Middle frontal gyrus (tissue), 1 donor: ENCODE data around the gene MFSD2A.
"Not testable (repeated sequence)": the region's sequence is repeated elsewhere in the genome, so short reads cannot be mapped to it uniquely, and the experiment has no call there.

Source experiments
- DNase-seq: peaks from one replicate; pipeline ENCODE4 v3.0.0-alpha.2; 2015; ENCODE audit warnings: low spot score; ENCODE audit errors: extremely low spot score

The MFSD2A gene

DNA sequence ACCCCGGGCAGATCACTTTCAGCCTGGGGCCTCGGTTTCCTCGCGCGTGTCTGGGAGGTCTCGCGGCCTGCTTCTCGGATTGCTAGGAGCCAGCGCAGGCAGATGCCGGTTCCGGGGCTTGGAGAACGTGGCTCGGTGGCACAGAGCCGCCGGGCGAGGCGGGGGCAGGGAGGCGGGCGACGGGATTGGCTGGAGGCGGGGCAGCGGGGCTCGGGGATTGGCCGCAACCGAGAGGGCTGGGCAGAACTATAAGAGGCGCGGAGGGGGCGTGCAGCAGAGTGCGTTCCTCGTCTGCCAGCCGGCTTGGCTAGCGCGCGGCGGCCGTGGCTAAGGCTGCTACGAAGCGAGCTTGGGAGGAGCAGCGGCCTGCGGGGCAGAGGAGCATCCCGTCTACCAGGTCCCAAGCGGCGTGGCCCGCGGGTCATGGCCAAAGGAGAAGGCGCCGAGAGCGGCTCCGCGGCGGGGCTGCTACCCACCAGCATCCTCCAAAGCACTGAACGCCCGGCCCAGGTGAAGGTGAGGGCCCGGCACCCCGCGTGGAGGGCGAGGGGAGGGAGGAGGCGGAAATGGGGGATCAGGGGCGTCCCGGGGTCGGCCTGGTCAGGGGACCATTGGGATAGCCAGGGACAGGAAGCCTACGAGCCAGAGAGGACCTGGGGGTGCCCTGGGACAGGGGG is at the start of gene MFSD2A:
TSS of gene MFSD2A (plus strand) at position 276 of the 677 bp plus-strand sequence. CDS start at position 424, 148 bp downstream.
- DNase-seq, result peak; percentile 81

DNA sequence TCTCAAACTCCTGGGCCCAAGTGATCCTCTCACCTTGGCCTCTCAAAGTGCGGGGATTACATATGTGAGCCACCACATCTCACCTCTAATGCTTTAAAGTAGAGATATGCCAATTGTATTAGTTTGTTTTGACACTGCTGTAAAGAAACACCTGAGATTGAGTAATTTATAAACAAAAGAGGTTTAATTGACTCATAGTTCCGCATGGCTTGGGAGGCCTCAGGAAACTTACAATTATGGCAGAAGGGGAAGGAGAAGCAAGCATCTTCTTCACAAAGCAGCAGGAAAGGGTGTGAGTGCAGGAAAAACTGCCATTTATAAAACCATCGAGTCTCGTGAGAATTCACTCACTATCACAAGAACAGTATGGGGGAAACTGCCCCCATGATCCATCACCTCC is 49.8 kb upstream of the MFSD2A start:
- no peak for DNase-seq

DNA sequence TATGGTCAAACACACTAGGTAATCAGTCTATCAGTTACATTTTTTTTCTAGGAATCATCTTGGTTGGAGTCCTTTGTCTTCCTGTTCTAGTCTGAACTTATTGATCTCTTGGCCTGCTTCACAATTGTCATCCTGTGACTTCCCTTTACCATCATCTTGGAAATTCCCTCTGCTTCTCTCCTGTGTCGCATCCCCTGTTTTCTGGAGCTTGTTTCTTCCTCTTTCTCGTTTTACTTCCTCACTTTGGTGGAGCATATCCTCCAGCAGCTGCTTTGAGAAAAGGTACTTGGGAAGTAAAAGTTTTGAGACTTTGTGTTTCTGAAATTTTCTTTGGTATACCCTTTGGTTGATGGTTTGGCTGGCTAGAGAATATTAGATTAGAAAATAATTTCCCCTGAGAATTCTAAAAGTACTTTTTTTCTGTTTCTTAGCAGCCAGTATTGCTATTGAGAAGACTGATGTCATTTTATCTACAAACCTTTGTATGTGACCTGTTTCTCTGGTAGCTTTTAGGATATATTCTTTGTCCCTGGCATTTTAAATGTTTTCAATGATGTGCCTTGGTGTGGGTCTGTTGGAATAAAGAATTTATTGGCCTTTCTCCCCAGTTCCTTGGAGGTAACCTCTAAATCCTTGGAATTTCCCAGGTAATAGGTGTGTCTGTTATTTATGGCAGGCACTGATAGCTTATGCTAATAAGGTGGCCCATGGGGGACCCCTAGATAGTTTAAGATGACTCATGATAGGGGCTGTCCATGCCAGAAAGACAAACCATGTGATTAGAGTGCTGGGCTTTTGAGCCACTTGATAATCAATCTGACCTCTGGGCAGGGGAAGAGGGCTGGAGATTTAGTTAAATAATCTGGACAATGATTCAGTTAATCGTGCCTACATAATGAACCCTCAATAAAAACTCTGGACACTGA is 47.2 kb upstream of the MFSD2A start:
- no peak for DNase-seq

DNA sequence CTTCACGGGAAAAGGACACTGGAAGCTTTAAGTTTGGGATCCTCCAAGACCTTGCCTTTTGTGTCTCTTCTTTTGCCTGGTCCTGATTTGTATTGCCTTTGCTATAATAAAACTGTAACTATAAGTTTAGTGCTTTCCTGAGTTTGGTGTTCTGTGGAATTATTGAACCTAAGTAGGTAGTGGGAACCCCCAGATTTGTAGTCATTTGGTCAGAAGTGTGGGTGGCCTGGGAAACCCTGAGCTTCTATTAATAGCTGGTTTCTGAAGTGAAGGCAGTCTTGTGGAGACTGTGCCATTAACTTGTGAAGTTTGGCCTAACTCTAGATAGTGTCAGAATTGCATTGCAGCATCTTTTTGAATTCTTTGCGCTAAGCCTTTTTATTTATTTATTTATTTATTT is 46.4 kb upstream of the MFSD2A start:
- no peak for DNase-seq

DNA sequence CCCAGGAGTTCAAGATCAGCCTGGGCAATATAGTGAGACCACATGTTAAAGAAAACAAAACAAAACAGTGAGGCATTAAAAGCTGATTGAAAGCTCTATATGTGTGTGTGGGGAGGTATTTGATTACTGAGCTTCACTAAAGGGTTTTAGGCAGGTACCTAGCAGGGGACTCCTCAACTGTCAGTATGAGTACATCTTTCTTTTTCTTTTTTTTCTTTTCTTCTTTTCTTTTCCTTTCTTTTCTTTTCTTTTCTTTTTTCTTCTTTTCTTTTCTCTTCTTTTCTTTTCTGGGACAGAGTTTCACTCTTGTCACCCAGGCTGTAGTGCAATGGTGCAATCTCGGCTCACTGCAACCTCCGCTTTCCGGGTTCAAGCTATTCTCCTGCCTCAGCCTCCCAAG is 44.7 kb upstream of the MFSD2A start:
- DNase-seq, result no peak

DNA sequence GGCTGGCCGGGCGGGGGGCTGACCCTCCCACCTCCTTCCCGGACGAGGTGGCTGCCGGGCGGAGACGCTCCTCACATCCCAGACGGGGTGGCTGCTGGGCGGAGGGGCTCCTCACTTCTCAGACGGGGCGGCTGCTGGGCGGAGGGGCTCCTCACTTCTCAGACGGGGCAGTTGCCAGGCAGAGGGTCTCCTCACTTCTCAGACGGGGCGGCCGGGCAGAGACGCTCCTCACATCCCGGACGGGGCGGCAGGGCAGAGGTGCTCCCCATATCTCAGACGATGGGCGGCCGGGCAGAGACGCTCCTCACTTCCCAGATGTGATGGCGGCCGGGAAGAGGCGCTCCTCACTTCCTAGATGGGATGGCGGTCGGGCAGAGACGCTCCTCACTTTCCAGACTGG is 41.8 kb upstream of the MFSD2A start:
- not testable (repeated sequence) for DNase-seq

DNA sequence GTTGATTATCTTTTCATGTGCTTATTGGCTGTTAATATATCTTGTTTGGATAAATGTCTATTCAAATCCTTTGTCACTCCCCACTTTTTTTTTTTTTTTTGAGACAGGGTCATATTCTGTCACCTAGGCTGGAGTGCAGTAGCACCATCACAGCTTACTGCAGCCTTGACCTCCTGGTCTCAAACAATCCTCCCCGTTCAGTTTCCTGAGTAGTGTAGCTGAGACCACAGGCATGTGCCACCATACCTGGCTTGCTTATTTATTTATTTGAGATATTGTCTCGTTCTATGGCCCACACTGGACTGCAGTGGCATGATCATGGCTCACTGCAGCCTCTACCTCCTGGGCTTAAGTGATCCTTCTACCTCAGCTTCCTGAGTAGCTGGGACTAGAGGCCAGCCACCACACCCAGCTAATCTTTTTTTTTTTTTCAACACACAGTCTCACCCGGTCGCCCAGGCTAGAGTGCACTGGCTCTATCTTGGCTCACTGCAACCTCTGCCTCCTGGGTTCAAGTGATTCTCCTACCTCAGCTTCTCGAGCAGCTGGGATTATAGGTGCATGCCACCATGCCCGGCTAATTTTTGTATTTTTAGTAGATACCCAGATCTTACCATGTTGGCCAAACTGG is 39.3 kb upstream of the MFSD2A start:
- no peak for DNase-seq

DNA sequence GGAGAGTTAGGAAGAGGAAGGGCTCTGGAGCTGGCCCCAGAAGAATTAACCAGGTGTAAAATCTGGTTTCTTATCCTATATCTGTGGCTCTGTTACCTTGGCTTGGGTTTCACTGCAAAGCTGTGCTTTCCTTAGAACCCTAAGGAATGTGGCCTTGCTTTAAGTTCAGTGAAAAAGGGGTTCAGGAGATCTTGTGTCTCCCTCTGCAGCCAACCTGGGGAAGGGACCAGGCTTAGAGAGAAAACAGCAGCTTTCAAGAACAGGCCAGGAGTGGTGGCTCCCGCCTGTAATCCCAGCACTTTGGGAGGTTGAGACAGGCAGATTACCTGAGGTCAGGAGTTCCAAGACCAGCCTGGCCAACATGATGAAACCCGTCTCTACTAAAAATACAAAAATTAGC is 37.1 kb upstream of the MFSD2A start:
- no peak for DNase-seq

DNA sequence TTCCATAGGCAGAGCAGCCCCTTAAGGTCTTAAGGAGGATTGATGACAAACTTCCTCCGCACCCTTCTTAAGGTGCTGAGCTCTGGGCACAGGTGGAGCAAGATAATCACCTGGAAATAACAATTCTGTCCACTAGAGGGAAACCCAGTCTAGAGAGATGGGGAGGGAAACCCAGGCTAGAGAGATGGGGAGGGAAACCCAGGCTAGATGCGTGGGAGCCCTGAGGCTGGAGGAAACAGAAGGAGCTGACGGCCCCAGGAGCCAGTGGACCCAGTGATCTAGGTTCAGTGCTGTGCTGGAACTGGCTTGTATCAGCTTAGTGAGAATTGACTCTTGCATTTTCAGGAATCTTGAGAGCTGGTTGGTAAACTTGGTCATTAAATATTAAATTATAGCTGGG is 35.4 kb upstream of the MFSD2A start:
- DNase-seq, result peak; percentile 20

DNA sequence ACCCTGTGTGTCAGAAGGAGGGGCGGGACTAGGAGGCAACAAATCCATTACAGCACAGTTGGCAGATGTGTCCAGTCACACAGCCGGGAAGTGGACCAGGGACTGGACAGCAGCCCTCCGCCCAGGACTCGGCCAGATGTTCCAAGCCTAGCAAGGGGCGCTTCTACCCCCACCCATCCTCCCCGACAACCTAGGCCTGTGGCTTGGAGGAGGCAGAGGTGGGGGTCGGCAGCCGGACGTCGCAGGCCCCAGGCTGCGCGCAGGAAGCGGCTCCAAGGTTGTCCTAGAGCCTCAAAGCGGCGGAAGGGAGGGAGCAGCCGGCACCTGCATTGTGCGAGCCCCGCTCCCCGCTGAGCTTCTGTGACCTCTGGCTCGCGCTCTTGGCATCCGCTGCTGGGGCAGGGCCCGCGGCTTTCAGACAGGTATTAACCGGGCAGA is 32.7 kb upstream of the MFSD2A start:
- DNase-seq, result no peak

DNA sequence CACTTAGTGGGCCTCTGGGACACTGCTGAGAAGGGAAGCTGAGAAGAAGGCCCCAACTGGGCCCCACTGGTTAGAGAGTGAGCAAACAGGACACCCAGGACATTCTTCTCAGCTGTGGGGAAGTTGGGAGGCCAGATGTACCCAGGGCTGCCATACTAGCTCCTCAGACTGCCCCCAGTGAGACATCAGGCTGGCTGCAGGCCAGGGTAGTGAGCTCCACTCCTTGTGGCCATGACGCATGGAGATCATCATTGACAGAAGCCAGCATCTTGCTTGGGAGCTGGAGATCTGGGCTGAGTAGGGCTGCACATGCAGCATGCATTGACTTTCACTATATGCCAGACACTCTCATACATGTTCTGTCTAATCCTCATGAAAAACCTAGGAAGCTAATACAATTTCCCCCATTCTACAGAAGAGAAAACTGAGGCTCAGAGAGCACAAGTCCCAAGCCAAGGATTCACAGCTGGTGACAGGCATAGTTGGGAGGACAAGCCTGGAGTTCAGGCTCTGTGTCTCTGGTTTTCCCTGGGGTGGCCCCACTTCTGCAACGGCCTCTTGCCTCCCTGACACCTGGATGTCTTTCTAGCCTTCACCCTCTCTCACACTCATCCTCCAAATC is 29.1 kb upstream of the MFSD2A start:
- no peak for DNase-seq

DNA sequence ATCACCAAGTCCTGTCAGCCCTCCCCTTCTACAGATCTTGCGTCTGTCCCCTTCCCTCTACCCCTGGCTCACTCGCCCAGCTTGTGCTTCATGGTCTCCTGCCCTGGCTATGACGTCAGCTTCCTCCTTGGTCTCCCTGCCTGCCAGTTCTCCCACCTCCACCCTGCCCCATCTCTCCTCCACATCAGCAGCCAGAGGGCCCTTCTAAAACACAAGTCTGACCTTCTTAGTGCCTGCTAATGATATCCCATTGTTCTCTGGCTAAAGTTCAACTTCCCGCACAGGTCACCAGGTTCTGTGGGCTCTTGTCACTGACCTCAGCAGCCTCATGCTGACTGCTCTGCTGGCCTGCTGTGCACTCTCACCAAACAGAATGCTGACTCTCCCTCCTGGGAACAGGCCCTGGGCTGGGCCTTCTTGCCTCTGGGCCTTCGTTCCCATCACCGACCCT is 28.6 kb upstream of the MFSD2A start:
- DNase-seq, result no peak

DNA sequence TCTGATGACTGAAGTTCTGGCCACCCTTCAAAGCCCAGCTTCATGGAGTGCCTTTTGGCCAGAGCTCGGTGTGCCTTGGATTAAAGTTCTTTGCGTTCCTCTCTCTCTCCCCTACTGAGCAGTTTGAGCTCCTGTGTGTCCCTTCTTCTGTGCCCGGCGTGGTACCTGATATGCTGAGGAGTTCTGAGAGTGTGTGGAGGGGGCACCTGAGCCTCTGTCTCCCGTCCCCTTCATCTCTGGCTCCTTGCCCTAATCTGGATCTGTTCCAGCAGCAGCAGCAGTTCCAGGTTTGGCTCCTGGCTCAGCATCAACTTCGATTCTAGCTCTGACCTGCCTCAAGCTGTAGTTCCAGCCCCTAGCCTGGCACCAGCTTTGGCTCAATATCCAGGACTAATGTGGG is 28.1 kb upstream of the MFSD2A start:
- no peak for DNase-seq

DNA sequence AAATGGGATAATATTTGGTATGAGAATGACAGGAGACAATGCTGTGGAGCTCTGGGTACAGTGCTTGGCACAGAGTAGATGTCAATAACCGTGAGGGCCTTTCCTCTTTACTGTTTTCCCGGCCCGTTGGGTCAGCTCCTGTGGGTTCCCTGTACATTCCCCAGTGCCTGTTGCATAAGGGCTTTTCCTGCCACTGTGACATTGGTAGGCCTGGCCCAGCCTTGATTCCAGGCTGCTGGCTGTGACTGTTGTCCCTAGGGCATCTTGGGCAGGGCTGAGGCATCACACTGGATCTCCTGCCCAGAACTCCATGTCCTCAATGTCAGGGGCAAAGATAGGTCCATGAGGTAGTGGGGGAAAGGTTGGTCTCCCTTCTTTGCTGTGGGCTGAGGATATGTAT is 27.4 kb upstream of the MFSD2A start:
- DNase-seq, result no peak

DNA sequence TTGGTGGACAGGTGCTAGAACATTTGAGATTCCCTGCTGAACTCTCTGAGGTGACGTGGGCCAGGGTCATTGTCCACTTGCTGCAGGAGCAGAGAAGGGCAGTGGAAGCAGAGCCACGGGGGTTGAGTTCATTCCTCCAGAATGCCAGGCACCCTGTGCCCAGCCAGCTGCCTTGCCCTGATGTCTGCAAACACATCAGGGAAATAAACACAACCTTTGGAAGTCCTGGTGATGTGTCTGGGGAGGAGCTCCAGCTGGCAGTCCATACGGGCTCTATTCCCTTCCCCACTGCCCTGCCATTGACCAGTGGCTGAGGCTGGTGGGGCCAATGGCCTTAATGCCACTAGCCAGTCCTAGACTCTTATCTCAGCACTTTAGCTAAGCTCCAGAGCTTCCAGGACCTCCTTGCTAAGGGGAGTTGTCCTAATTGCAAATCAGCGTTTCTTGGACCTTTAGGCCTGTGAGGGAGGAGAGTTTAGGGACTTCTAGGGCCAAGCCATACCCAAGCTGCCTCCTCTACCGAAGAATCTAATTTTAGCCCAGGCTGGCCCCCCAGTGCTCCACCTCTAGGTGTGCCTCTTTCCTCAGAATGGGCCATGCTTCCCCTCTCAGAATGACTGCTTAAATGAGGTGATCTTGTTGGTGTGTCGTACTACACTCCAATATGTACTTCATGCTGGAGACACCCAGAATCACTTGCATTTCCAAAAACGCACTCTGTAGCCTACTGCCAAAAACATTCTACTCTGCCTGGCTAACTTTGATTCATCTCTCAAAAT is 25.9 kb upstream of the MFSD2A start:
- DNase-seq, result no peak

DNA sequence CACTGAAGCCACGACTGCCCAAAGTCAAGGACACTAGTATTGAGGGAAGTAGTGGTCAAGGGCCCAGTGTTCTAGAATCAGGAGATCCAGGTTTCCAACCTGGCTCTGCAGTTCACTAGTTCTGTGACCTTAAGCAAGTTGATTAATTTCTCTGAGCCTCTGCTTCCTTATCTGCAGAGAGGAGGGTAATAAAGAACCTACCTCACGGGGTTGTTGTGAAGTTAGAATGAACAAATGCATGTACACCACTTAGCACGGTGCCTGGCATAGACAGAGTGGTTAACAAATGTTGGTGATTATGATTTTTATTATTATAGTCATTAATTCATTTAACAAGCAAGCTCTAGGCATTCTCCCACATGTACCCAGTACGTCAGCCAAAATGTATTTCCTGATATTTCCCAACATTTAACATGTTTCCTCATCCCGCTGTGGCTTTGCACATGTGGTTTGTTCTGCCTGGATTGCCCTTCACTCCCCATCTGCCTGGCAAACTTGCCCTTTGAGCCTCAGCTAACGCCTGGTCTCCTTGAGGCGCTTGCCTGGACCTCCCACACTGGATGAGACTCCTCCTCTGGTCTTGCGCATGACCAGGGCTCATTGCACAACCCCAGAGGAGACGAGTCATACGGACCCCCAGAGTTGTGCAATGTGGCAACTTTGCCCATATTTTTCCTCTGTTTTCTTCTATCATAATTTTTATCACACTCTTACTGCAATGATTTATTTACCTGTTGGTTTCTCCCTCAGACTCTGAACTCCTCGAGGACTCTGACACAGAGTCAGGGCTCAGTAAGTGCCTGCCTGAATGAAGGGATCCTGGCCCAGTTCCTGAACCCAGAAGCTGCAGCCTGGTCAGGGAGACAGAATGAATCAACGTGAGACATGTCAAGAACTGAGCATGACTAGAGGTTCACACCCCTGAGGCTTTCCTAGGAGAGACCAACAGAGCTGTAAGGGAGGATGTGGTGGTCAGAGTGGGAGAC is 20.7 kb upstream of the MFSD2A start:
- no peak for DNase-seq

DNA sequence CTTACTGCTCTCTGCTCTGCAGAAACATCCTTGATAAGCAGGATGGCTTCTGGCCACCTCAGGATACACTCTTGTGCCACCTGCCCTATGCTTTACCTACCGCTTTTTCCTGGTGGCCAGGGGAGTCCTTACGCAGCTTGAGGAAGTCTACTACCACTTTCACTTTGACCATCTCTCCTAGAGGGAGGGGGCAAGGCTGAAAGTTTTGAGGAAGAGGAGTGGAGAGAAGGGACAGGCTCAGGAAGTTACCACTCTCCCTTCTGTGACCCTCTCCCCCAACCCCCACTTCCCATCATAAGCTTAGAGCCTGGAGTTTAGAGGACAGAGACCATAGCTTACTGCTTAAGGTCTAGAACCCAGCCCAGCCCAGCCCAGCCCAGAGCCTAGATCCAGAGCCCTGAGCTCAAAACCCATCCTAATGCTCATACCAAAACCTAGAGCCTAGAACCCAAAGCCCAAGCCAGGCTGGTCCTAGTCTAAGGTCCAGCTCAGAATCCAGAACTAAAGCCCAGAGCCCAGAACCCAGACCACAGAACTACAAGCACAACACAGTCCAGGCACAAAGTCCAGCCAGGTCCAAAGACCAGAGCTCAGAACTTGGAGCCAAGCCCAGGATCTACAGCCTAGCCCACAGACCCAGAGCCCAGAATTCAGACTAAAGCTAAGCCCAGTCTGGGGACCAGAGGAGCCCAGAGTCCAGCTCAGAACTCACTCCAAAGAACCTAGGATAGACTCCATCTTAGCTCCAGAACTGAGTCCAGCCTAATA is 18.0 kb upstream of the MFSD2A start:
- DNase-seq, result no peak

DNA sequence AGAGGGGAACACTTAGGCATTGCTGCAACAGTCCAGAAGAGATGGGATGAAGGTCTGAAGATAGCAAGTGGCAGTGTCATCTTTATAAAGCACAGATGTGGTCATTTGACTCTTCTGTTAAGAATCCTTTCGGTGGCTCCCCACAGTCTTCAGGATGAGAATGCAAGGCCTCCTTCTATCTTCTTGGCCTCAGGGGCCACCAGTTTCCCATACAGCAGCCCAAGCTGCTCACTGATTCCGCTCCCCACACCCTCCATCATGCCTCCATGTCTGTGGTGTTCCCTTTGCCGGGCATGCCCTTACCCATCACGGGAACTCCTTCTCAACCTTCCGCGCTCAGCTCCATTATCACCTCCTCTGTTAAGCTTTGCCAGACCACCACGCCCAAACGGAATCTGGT is 16.1 kb upstream of the MFSD2A start:
- no peak for DNase-seq

DNA sequence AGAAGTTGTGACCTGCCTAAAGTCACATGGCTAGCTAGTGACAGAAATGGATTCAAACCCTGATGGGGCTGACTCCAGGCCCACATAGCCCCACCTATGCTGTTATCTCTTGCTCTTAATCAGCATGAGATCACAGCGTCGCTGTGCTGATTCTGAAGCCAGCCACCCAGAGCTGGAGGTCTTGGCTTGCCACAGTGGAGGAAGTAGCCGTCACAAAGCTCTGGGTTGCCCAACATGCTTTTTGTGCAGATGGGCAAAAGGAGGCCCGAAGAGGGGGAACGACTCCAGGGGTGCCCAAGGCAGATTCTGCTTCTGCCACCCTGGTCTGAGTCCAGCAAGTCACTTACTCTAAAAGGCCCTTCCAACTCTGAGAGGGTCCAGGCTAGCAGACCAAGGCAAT is 14.7 kb upstream of the MFSD2A start:
- DNase-seq, result no peak
